HCT116 (cell line): ENCODE results near the gene PALB2. TPM values are rescaled to one million over a fixed set of nuclear protein-coding genes. Genes with fewer than 3 reads are reported as not detected.

ENCODE experiments used
- ATAC-seq: fragments of 200-7000 bp; cut with Tn5 transposase; 2 replicates; pipeline ENCODE4 v1.9.1; 2020; ENCODE audit warnings: mild to moderate bottlenecking, moderate library complexity
- BruUV-seq: library from RNA; stranded (reverse); fragments of 400-500 nt; replicated peaks from 2 replicates; lab custom pipeline; 2021; lab: Mats Ljungman, UMichigan
- CTCF ChIA-PET: fragments of 300-600 bp; sonication (Branson Sonifier 250); formaldehyde crosslinking; loops from one replicate; lab custom pipeline; 2021; ENCODE audit warnings: antibody characterized with exemption; lab: Charles Lee
- POLR2A ChIA-PET: fragments of 300-600, 350-600 bp; sonication (Branson Sonifier 250); formaldehyde crosslinking; loops from one replicate; lab custom pipeline; 2021; ENCODE audit warnings: antibody characterized with exemption; lab: Charles Lee
- RAD21 ChIA-PET, 2 experiments: fragments of 300-600 bp; sonication (Branson Sonifier 250); formaldehyde crosslinking; loops; one replicate each; lab custom pipeline; 2023; ENCODE audit warnings: low total read pairs in 2 of 2; ENCODE audit not compliant: uncharacterized antibody in 2 of 2, unreplicated experiment in 2 of 2, low non-redundant PET in 1 of 2; lab: Charles Lee
- DNase-seq: peaks from one replicate; pipeline ENCODE4 v3.0.0-alpha.2; 2010; ENCODE audit warnings: low read depth, low spot score
- H2AFZ ChIP-seq: fragments of 200-600 bp; shearing (Covaris generic), sonication (generic); 2 replicates; pipeline ENCODE4 v1.6.1; 2017; ENCODE audit warnings: low read depth, mixed run types, mixed read lengths, antibody characterized with exemption, low read length; ENCODE audit not compliant: poor library complexity, severe bottlenecking
- H3K27ac ChIP-seq: 2 replicates; pipeline ENCODE4 v1.5.1; 2012; ENCODE audit warnings: low read depth, low read length
- H3K27me3 ChIP-seq: fragments of 200-600 bp; sonication (generic); 2 replicates; pipeline ENCODE4 v1.6.1; 2016; ENCODE audit warnings: mixed run types, low read length, mixed read lengths; ENCODE audit not compliant: insufficient read depth
- H3K36me3 ChIP-seq, 2 experiments: fragments of 200-500 bp in 1 of 2; fragments of 200-600 bp in 1 of 2; sonication (Bioruptor generic) in 1 of 2; sonication (generic) in 1 of 2; 2 replicates each; pipeline versions ENCODE4 v1.5.1 to v1.6.1; 2014 to 2016; ENCODE audit warnings: low read length in 2 of 2, inconsistent platforms in 1 of 2, mixed read lengths in 1 of 2, mixed run types in 1 of 2; ENCODE audit not compliant: insufficient read depth in 2 of 2, control insufficient read depth in 1 of 2
- H3K4me1 ChIP-seq, 2 experiments: fragments of 200-600 bp in 1 of 2; sonication (generic) in 1 of 2; 2 replicates each; pipeline versions ENCODE4 v1.5.1 to v1.6.1; 2012 to 2017; ENCODE audit warnings: low read length in 2 of 2, inconsistent platforms in 1 of 2, mild to moderate bottlenecking in 1 of 2, mixed read lengths in 1 of 2, mixed run types in 1 of 2, moderate library complexity in 1 of 2; ENCODE audit not compliant: insufficient read depth in 2 of 2, control insufficient read depth in 1 of 2
- H3K4me2 ChIP-seq: fragments of 200-600 bp; sonication (generic); 2 replicates; pipeline ENCODE4 v1.6.1; 2017; ENCODE audit warnings: mixed run types, low read length, mixed read lengths
- H3K4me3 ChIP-seq, 2 experiments: fragments of 200-600 bp in 1 of 2; sonication (generic) in 1 of 2; replicated peaks in 1 of 2; 2 replicates each; pipeline ENCODE4 v1.5.1; 2011 to 2016; ENCODE audit warnings: low read length in 2 of 2, control low read depth in 1 of 2, low read depth in 1 of 2, mild to moderate bottlenecking in 1 of 2, mixed read lengths in 1 of 2, mixed run types in 1 of 2
- H3K79me2 ChIP-seq: fragments of 200-600 bp; sonication (generic); 2 replicates; pipeline ENCODE4 v1.6.1; 2017; ENCODE audit warnings: mild to moderate bottlenecking, mixed run types, low read length, moderate library complexity, mixed read lengths; ENCODE audit not compliant: insufficient read depth
- H3K9ac ChIP-seq: fragments of 200-600 bp; sonication (generic); 2 replicates; pipeline ENCODE4 v1.6.1; 2016; ENCODE audit warnings: low read length, mixed read lengths
- H3K9me2 ChIP-seq: fragments of 200-600 bp; sonication (generic), shearing (Covaris generic); 2 replicates; pipeline ENCODE4 v1.6.1; 2017; ENCODE audit warnings: mixed run types, mild to moderate bottlenecking, moderate library complexity; ENCODE audit not compliant: insufficient read depth
- H3K9me3 ChIP-seq, 2 experiments: fragments of 200-500 bp in 1 of 2; fragments of 200-600 bp in 1 of 2; sonication (Bioruptor generic) in 1 of 2; sonication (generic) in 1 of 2; 2 replicates each; pipeline ENCODE4 v1.6.1; 2014 to 2017; ENCODE audit warnings: low read length in 2 of 2, mixed read lengths in 2 of 2, inconsistent platforms in 1 of 2, low read depth in 1 of 2, mild to moderate bottlenecking in 1 of 2, mixed run types in 1 of 2, moderate library complexity in 1 of 2; ENCODE audit not compliant: control insufficient read depth in 1 of 2, insufficient read depth in 1 of 2
- H4K20me1 ChIP-seq: fragments of 200-600 bp; sonication (generic), shearing (Covaris generic); 2 replicates; pipeline ENCODE4 v1.6.1; 2017; ENCODE audit warnings: mixed run types, mild to moderate bottlenecking, moderate library complexity; ENCODE audit not compliant: insufficient read depth
- ATF3 ChIP-seq: IDR thresholded peaks from 2 replicates; pipeline ENCODE4 v1.6.1; 2012
- CBX3 ChIP-seq: IDR thresholded peaks from 2 replicates; pipeline ENCODE4 v1.6.1; 2012; ENCODE audit warnings: low read depth
- EGR1 ChIP-seq: IDR thresholded peaks from 2 replicates; pipeline ENCODE4 v1.6.1; 2012; ENCODE audit warnings: low read depth
- EZH2 ChIP-seq: fragments of 200-600 bp; sonication (generic); IDR thresholded peaks from 2 replicates; pipeline ENCODE4 v1.6.1; 2017; ENCODE audit warnings: antibody characterized with exemption, mixed run types
- FOSL1 ChIP-seq: IDR thresholded peaks from 2 replicates; pipeline ENCODE4 v1.6.1; 2012; ENCODE audit warnings: low read depth
- JUND ChIP-seq: IDR thresholded peaks from 2 replicates; pipeline ENCODE4 v1.6.1; 2012
- POLR2AphosphoS5 ChIP-seq: IDR thresholded peaks from 2 replicates; pipeline ENCODE4 v1.6.1; 2011; ENCODE audit warnings: mild to moderate bottlenecking, low read depth, low read length, moderate library complexity
- RAD21 ChIP-seq: IDR thresholded peaks from 2 replicates; pipeline ENCODE4 v1.6.1; 2012; ENCODE audit warnings: low read depth, mild to moderate bottlenecking
- SIN3A ChIP-seq: IDR thresholded peaks from 2 replicates; pipeline ENCODE4 v1.6.1; 2012; ENCODE audit warnings: low read depth
- SP1 ChIP-seq: IDR thresholded peaks from 2 replicates; pipeline ENCODE4 v1.6.1; 2012; ENCODE audit warnings: low read depth
- TCF7L2 ChIP-seq: IDR thresholded peaks from 2 replicates; pipeline ENCODE4 v1.7.0; 2011; ENCODE audit warnings: borderline replicate concordance, inconsistent platforms; ENCODE audit not compliant: insufficient read depth, insufficient read length; ENCODE audit errors: extremely low read depth
- YY1 ChIP-seq: IDR thresholded peaks from 2 replicates; pipeline ENCODE4 v1.6.1; 2011; ENCODE audit warnings: low read length, low read depth, moderate library complexity, mild to moderate bottlenecking; ENCODE audit not compliant: insufficient replicate concordance; ENCODE audit errors: extremely low read depth
- ZNF274 ChIP-seq: fragments of 200-500 bp; sonication (Bioruptor generic); IDR thresholded peaks from 2 replicates; pipeline ENCODE4 v1.6.1; 2014; ENCODE audit warnings: mild to moderate bottlenecking, low read depth, low read length, inconsistent platforms
- intact Hi-C: fragments of 100-400 bp; cut with micrococcal nuclease; formaldehyde crosslinking; loops from 2 replicates; pipeline ENCODE4 v1.10.0; 2022
- total RNA-seq: library from RNA; stranded (reverse); gene quantifications from one replicate; pipeline ENCODE4 v1.2.1, GENCODE V29; 2021; ENCODE audit not compliant: unreplicated experiment
- TF ChIP-seq, protein P1 (sequence below): IDR thresholded peaks from 2 replicates; pipeline ENCODE4 v1.6.1; 2011; ENCODE audit warnings: mild to moderate bottlenecking, low read length, moderate library complexity; ENCODE audit not compliant: insufficient replicate concordance; ENCODE audit errors: extremely low read depth
- TF ChIP-seq, protein P2 (sequence below): IDR thresholded peaks from 2 replicates; pipeline ENCODE4 v1.6.1; 2012; ENCODE audit warnings: low read depth
- TF ChIP-seq, protein P3 (sequence below), 3 experiments: fragments of 200-600 bp in 1 of 3; sonication (generic) in 1 of 3; IDR thresholded peaks in 2 of 3; conservative IDR thresholded peaks in 1 of 3; 2 replicates each; pipeline ENCODE4 v1.5.1; 2012 to 2017; ENCODE audit warnings: low read depth in 2 of 3, low read length in 2 of 3, antibody characterized with exemption in 1 of 3, borderline replicate concordance in 1 of 3, control low read depth in 1 of 3, mild to moderate bottlenecking in 1 of 3, mixed read lengths in 1 of 3, mixed run types in 1 of 3, moderate library complexity in 1 of 3; ENCODE audit not compliant: insufficient read depth in 1 of 3

The PALB2 gene
- total RNA-seq, 1 experiment from 2014 or later, result 15.6 TPM

- no peak overlapping the region for H3K27ac ChIP-seq
- H3K4me1 ChIP-seq, result no peaks in the 10 kb centered on the region
- H3K36me3 ChIP-seq, result peaks cover 12 to 16% of the 10 kb centered on the region in 2 experiments; a peak in 3 of 4 replicates
- no TSS peak for BruUV-seq
- H3K9ac ChIP-seq, result no peak overlapping the region
- no peaks in the 10 kb centered on the region for H3K9me3 ChIP-seq
- H3K79me2 ChIP-seq, result no peaks in the 10 kb centered on the region
- RAD21 ChIA-PET, result no interaction called here
- intact Hi-C loops, result no loop called here
- no peaks in the 10 kb centered on the region for H3K27me3 ChIP-seq
- no peak overlapping the region for H3K4me3 ChIP-seq
- ATAC-seq, result no peak
- H3K4me2 ChIP-seq, result no peak overlapping the region
- TF ChIP-seq TCF7L2 (no peak), ZNF274 (no peak), SP1 (no peak), CBX3 (no peak), RAD21 (no peak), POLR2AphosphoS5 (no peak), YY1 (no peak), EGR1 (no peak), ATF3 (no peak), FOSL1 (no peak), SIN3A (no peak), JUND (no peak), EZH2 (no peak)
- TF ChIP-seq, protein P1, sequence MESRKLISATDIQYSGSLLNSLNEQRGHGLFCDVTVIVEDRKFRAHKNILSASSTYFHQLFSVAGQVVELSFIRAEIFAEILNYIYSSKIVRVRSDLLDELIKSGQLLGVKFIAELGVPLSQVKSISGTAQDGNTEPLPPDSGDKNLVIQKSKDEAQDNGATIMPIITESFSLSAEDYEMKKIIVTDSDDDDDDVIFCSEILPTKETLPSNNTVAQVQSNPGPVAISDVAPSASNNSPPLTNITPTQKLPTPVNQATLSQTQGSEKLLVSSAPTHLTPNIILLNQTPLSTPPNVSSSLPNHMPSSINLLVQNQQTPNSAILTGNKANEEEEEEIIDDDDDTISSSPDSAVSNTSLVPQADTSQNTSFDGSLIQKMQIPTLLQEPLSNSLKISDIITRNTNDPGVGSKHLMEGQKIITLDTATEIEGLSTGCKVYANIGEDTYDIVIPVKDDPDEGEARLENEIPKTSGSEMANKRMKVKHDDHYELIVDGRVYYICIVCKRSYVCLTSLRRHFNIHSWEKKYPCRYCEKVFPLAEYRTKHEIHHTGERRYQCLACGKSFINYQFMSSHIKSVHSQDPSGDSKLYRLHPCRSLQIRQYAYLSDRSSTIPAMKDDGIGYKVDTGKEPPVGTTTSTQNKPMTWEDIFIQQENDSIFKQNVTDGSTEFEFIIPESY, result no peak
- TF ChIP-seq, protein P2, sequence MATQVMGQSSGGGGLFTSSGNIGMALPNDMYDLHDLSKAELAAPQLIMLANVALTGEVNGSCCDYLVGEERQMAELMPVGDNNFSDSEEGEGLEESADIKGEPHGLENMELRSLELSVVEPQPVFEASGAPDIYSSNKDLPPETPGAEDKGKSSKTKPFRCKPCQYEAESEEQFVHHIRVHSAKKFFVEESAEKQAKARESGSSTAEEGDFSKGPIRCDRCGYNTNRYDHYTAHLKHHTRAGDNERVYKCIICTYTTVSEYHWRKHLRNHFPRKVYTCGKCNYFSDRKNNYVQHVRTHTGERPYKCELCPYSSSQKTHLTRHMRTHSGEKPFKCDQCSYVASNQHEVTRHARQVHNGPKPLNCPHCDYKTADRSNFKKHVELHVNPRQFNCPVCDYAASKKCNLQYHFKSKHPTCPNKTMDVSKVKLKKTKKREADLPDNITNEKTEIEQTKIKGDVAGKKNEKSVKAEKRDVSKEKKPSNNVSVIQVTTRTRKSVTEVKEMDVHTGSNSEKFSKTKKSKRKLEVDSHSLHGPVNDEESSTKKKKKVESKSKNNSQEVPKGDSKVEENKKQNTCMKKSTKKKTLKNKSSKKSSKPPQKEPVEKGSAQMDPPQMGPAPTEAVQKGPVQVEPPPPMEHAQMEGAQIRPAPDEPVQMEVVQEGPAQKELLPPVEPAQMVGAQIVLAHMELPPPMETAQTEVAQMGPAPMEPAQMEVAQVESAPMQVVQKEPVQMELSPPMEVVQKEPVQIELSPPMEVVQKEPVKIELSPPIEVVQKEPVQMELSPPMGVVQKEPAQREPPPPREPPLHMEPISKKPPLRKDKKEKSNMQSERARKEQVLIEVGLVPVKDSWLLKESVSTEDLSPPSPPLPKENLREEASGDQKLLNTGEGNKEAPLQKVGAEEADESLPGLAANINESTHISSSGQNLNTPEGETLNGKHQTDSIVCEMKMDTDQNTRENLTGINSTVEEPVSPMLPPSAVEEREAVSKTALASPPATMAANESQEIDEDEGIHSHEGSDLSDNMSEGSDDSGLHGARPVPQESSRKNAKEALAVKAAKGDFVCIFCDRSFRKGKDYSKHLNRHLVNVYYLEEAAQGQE, result no peak
- TF ChIP-seq, protein P3, sequence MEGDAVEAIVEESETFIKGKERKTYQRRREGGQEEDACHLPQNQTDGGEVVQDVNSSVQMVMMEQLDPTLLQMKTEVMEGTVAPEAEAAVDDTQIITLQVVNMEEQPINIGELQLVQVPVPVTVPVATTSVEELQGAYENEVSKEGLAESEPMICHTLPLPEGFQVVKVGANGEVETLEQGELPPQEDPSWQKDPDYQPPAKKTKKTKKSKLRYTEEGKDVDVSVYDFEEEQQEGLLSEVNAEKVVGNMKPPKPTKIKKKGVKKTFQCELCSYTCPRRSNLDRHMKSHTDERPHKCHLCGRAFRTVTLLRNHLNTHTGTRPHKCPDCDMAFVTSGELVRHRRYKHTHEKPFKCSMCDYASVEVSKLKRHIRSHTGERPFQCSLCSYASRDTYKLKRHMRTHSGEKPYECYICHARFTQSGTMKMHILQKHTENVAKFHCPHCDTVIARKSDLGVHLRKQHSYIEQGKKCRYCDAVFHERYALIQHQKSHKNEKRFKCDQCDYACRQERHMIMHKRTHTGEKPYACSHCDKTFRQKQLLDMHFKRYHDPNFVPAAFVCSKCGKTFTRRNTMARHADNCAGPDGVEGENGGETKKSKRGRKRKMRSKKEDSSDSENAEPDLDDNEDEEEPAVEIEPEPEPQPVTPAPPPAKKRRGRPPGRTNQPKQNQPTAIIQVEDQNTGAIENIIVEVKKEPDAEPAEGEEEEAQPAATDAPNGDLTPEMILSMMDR (IDR thresholded peaks at IDR 0.05 in 2 of 3, conservative IDR thresholded peaks at IDR 0.05 in 1 of 3; ENCODE audit: borderline replicate concordance in 1 of 3, insufficient read depth in 1 of 3, low read depth in 2 of 3, low read length in 2 of 3), result no peak
- TF ChIP-seq, all 23 proteins: peak for 0
- ChIA-PET CTCF (no interaction called here), POLR2A (no interaction called here)
- Histone ChIP-seq H4K20me1 (no peaks in the 10 kb centered on the region), H2AFZ (no peak overlapping the region), H3K9me2 (no peaks in the 10 kb centered on the region)
- no peak for DNase-seq
These were observed 62.8 kb downstream of the PALB2 start for GRCh38 chr16:23578101-23578830.
